Left ventricle myocardium inferior (tissue), 1 donor: ENCODE data around the gene CPSF3. TPM values are rescaled to one million over a fixed set of nuclear protein-coding genes. Genes with fewer than 3 reads are reported as not detected.
"Not testable (repeated sequence)": the region's sequence is repeated elsewhere in the genome, so short reads cannot be mapped to it uniquely, and the experiment has no call there.

Experiments
- DNase-seq: peaks from one replicate; pipeline ENCODE4 v3.0.0-alpha.2; 2020
- H3K27ac ChIP-seq: fragments of 200-600 bp; replicated peaks from 2 replicates; pipeline ENCODE4 v1.8.0; 2021
- H3K27me3 ChIP-seq: fragments of 200-600 bp; 2 replicates; pipeline ENCODE4 v1.8.0; 2021; ENCODE audit warnings: low read depth
- H3K36me3 ChIP-seq: fragments of 200-600 bp; 2 replicates; pipeline ENCODE4 v1.8.0; 2021
- H3K4me1 ChIP-seq: fragments of 200-600 bp; 2 replicates; pipeline ENCODE4 v1.8.0; 2021
- H3K4me3 ChIP-seq: fragments of 200-600 bp; 2 replicates; pipeline ENCODE4 v1.8.0; 2021; ENCODE audit warnings: mild to moderate bottlenecking, moderate library complexity
- H3K9me3 ChIP-seq: fragments of 200-600 bp; replicated peaks from 2 replicates; pipeline ENCODE4 v1.8.0; 2021
- intact Hi-C: fragments of 100-400 bp; cut with micrococcal nuclease; formaldehyde crosslinking; loops from one replicate; pipeline ENCODE4 v1.11.0; 2022
- total RNA-seq: library from RNA; stranded (reverse); fragmentation: NEBNext Ultra II Directional; extraction: Animal tissue kit (Norgen Biotek cat#: 25700); gene quantifications from one replicate; pipeline ENCODE4 v1.2.1, GENCODE V29; 2021
- TF ChIP-seq, protein P1 (sequence below): fragments of 200-600 bp; IDR thresholded peaks from 2 replicates; pipeline ENCODE4 v1.8.0; 2021; ENCODE audit warnings: antibody characterized with exemption, mild to moderate bottlenecking, borderline replicate concordance
- donor health status: DM: no; HTN: yes; CAD: no; lungs with severe emphysema.

CPSF3 gene
- total RNA-seq, 1 donor from 2014 or later: 15.6 TPM

DNA sequence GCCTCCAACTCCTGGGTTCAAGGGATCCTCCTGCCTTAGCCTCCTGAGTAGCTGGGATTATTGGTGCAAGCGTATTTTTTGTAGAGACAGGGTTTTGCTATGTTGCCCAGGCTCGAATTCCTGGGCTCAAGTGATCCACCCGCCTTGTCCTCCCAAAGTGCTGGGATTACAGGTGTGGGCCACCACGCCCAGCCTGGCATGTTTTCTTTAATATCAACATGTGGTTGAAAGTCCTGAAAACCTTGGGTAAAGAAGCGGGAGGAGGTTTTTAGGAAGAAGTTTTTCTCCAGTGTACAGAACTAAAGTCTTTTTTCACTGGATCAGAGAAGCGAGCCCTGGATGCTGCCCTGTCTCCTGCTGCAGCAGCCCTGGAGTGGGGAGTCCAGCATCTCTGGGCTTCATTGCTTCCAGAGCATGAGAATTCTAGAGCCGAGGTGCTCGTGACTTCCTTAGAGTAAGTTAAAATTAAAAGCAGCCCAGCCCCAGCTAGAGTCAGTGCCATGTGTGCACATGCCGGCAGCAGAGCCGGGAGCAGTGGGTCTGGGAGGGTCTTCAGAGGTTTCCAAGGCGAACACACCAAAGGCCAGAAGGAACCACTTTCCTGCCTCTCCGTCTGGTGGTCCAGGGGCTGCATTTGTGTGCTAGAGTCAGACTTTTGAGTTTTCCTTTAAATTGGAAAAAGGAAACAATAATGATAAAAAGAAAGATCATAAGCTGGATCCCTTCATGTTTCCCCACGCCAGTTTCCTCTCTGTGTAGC lies 31.3 kb upstream of the CPSF3 start:
- intact Hi-C loops: no loop called here
- peaks cover 60% of the 10 kb centered on the region for H3K36me3 ChIP-seq
- DNase-seq: no peak

DNA sequence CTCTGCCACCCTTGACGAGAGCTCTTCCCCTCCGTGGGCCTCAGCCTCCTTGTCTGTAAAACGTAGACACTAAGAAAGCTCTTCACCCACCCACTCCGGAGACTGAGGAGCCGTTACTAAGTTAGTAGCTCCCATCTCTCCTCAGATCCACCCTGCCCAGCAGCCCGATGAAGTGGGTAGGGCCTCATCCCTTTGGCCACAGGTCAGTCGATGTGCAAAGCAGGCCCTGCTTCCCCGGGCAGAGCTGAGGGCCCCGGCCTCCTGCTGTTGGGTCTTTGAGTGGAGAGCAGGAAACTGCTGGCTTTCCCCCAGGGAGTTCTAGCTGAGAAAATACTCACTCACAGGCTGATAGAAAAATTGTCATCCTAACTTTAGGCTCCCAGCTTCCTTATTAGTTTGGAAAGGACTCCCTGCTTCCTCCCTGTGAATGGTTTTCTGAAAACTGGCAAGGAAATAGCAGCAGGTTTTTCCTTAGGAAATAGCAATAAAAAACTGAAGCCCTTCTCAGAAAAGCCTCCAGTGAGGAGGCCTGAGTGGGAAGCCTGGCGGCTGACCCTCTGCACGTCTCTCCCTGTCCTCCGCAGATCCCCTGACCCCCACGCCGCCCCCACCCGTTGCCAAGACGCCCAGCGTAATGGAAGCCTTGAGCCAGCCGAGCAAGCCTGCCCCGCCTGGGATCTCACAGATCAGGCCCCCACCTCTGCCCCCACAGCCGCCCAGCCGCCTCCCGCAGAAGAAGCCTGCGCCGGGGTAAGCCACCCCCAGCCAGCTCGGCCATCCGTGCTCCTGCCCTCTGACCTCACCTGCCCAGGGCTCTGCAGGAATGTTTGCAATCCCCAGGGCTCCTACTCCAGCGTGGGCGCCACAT lies 30.3 kb upstream of the CPSF3 start:
- intact Hi-C loops: no loop called here
- H3K27me3 ChIP-seq: no peaks in the 10 kb centered on the region
- H3K9me3 ChIP-seq: no peaks in the 10 kb centered on the region
- DNase-seq: no peak
- TF ChIP-seq, protein P1, sequence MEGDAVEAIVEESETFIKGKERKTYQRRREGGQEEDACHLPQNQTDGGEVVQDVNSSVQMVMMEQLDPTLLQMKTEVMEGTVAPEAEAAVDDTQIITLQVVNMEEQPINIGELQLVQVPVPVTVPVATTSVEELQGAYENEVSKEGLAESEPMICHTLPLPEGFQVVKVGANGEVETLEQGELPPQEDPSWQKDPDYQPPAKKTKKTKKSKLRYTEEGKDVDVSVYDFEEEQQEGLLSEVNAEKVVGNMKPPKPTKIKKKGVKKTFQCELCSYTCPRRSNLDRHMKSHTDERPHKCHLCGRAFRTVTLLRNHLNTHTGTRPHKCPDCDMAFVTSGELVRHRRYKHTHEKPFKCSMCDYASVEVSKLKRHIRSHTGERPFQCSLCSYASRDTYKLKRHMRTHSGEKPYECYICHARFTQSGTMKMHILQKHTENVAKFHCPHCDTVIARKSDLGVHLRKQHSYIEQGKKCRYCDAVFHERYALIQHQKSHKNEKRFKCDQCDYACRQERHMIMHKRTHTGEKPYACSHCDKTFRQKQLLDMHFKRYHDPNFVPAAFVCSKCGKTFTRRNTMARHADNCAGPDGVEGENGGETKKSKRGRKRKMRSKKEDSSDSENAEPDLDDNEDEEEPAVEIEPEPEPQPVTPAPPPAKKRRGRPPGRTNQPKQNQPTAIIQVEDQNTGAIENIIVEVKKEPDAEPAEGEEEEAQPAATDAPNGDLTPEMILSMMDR: no peak
- H3K4me1 ChIP-seq: peaks cover 24% of the 10 kb centered on the region
- H3K4me3 ChIP-seq: no peak overlapping the region
- H3K36me3 ChIP-seq: peaks cover 58% of the 10 kb centered on the region
- H3K27ac ChIP-seq: peak overlapping the region; percentile 80

More for the DNA sequence above, 31.3 kb upstream of the CPSF3 start:
- Histone ChIP-seq H3K27ac (peak overlapping the region; percentile 80), H3K9me3 (no peaks in the 10 kb centered on the region), H3K4me1 (peaks cover 23% of the 10 kb centered on the region), H3K4me3 (no peak overlapping the region), H3K27me3 (no peaks in the 10 kb centered on the region)
- TF ChIP-seq, protein P1: no peak

DNA sequence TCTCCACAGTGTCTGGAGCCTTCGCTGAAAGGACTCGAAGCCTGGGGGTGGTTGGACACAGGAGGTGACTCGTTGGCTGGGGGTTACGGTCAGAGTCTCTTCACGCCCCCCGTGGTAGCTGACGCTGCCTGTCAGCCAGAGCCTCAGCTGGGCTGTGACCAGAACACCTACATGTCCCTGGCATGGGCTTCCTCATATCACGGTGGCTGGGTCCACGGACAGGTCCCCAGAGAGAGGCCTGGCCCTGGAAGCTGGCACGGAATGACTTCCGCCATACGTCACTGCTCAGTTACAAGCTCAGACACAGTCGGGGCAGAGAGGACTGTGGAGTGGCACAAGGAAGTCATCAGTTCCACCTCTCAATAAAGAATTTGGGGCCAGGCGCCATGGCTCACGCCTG lies 28.6 kb upstream of the CPSF3 start:
- no peak for DNase-seq
- TF ChIP-seq, protein P1: no peak

DNA sequence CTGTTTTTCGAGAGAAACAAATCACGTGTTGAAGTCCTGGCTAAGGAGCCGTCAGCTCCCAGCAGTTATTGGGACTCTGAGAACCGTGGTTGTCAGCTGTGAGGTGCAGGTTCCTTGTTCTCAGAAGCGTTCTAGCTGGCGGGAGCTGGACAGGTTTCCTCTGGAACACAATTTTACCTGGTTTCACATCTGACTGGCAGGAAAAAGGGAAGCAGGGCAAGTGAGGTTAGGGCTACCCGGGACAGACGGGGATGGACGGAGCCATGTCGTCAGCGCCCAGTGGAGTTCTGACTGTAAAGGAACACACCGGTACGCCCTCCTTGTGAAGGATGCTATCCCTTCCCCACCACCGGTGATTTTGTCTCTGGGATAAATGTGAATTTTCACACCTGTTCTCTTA lies 26.3 kb upstream of the CPSF3 start:
- H3K27me3 ChIP-seq: no peaks in the 10 kb centered on the region
- TF ChIP-seq, protein P1: no peak
- intact Hi-C loops: no loop called here
- DNase-seq: no peak
- peaks cover 33% of the 10 kb centered on the region for H3K4me1 ChIP-seq
- peaks cover 42% of the 10 kb centered on the region for H3K36me3 ChIP-seq
- no peak overlapping the region for H3K27ac ChIP-seq
- H3K4me3 ChIP-seq: no peak overlapping the region
- H3K9me3 ChIP-seq: no peaks in the 10 kb centered on the region

More for the DNA sequence above, 28.6 kb upstream of the CPSF3 start:
- Histone ChIP-seq H3K36me3 (peaks cover 41% of the 10 kb centered on the region), H3K27ac (no peak overlapping the region), H3K27me3 (no peaks in the 10 kb centered on the region), H3K4me1 (peaks cover 38% of the 10 kb centered on the region), H3K9me3 (no peaks in the 10 kb centered on the region), H3K4me3 (no peak overlapping the region)
- intact Hi-C loops: no loop called here

DNA sequence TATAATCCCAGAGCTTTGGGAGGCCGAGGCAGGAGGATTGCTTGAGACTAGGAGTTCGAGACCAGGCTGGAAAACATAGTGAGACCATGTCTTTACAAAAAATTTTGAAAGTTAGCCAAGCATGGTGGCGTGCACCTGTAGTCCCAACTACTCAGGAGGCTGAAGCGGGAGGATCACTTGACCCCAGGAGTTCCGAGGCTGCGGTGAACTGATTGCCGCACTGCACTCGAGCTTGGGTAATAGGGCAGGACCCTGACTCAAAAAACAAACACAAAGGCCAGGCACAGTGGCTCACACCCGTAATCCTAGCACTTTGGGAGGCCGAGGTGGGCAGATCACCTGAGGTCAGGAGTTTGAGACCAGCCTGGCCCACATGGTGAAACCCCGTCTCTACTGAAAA lies 25.2 kb upstream of the CPSF3 start:
- peaks cover 48% of the 10 kb centered on the region for H3K36me3 ChIP-seq
- intact Hi-C loops, H3K9me3 ChIP-seq, H3K4me3 ChIP-seq, H3K27me3 ChIP-seq, DNase-seq: not testable (repeated sequence)
- H3K27ac ChIP-seq: peak overlapping the region; percentile 79
- peaks cover 26% of the 10 kb centered on the region for H3K4me1 ChIP-seq
